NOMO-1 treated with dmso at 0.1 percent for 144 hours (cell line): ENCODE measurements around the gene BBS4.
"Not testable (repeated sequence)": the region's sequence is repeated elsewhere in the genome, so short reads cannot be mapped to it uniquely, and the experiment has no call there.

Source experiments
- DNase-seq: peaks from one replicate; lab custom pipeline; 2025; ENCODE audit not compliant: unreplicated experiment; lab: John Stamatoyannopoulos, UW

Gene BBS4

GRCh38 chr15:72698938-72699337 is 12.9 kb downstream of the BBS4 start:
- DNase-seq = no peak

GRCh38 chr15:72700076-72700475 is 14.1 kb downstream of the BBS4 start:
- no peak for DNase-seq

GRCh38 chr15:72706266-72706665 is 20.3 kb downstream of the BBS4 start:
- DNase-seq = no peak

- DNase-seq = not testable (repeated sequence)
Observed at GRCh38 chr15:72708551-72709303, 22.7 kb downstream of the BBS4 start.

GRCh38 chr15:72722071-72722696 is 36.2 kb downstream of the BBS4 start:
- no peak for DNase-seq

- DNase-seq = no peak
Observed at GRCh38 chr15:72724028-72724427, 38.0 kb downstream of the BBS4 start.

- DNase-seq = no peak
Observed at GRCh38 chr15:72725446-72725845, 39.4 kb downstream of the BBS4 start.

- DNase-seq = not testable (repeated sequence)
Observed at GRCh38 chr15:72725851-72726250, 39.8 kb downstream of the BBS4 start.

- no peak for DNase-seq
Observed at GRCh38 chr15:72727154-72727553, 41.1 kb downstream of the BBS4 start.

- DNase-seq = not testable (repeated sequence)
Observed at GRCh38 chr15:72728249-72728648, 42.2 kb downstream of the BBS4 start.

- no peak for DNase-seq
Observed at GRCh38 chr15:72728821-72729220, 42.8 kb downstream of the BBS4 start.

- DNase-seq = no peak
Observed at GRCh38 chr15:72732086-72732485, 46.1 kb downstream of the BBS4 start.

GRCh38 chr15:72732516-72732915 is 46.5 kb downstream of the BBS4 start:
- no peak for DNase-seq

- no peak for DNase-seq
Observed at GRCh38 chr15:72733941-72734738, 48.1 kb downstream of the BBS4 start.

GRCh38 chr15:72735111-72735510 is 49.1 kb downstream of the BBS4 start:
- no peak for DNase-seq

- no peak for DNase-seq
Observed at GRCh38 chr15:72737061-72737460, 51.1 kb downstream of the BBS4 start.

- DNase-seq = no peak
Observed at GRCh38 chr15:72737723-72738122, 51.7 kb downstream of the BBS4 start.

GRCh38 chr15:72740219-72740618 is 54.2 kb downstream of the BBS4 start:
- no peak for DNase-seq

GRCh38 chr15:72749700-72750099 is 63.7 kb downstream of the BBS4 start:
- no peak for DNase-seq

- DNase-seq = peak; percentile 3
Observed at GRCh38 chr15:72751751-72752455, 65.9 kb downstream of the BBS4 start.

- no peak for DNase-seq
Observed at GRCh38 chr15:72754096-72754495, 68.1 kb downstream of the BBS4 start.
